ENCODE results near the gene MYRF. TPM values are rescaled to one million over a fixed set of nuclear protein-coding genes. Genes with fewer than 3 reads are reported as not detected.

The MYRF gene
- total RNA-seq, 1 donor from 2014 or later: not detected

GRCh38 chr11:61768376-61769076, 16.1 kb downstream of the MYRF start:
- Histone ChIP-seq H3K36me3 (no peaks in the 10 kb centered on the region), H3K4me3 (no peak overlapping the region), H3K27ac (no peak overlapping the region), H3K27me3 (no peaks in the 10 kb centered on the region), H3K4me1 (no peaks in the 10 kb centered on the region), H3K9me3 (no peaks in the 10 kb centered on the region)
- intact Hi-C loops (cut with DNase I): no loop called here
- no peak for DNase-seq (ENCODE audit: low spot score in 2 of 2)
- TF ChIP-seq CTCF (IDR thresholded peaks at IDR 0.05): no peak

- intact Hi-C loops (cut with DNase I): no loop called here
- no peaks in the 10 kb centered on the region for H3K36me3 ChIP-seq
Measured at GRCh38 chr11:61769169-61769920, 16.9 kb downstream of the MYRF start.

GRCh38 chr11:61769946-61770683, 17.7 kb downstream of the MYRF start:
- no peak for TF ChIP-seq CTCF (IDR thresholded peaks at IDR 0.05)
- Histone ChIP-seq H3K27ac (no peak overlapping the region), H3K4me1 (no peaks in the 10 kb centered on the region), H3K27me3 (no peaks in the 10 kb centered on the region), H3K9me3 (no peaks in the 10 kb centered on the region), H3K36me3 (no peaks in the 10 kb centered on the region), H3K4me3 (no peak overlapping the region)
- intact Hi-C loops (cut with DNase I): no loop called here
- no peak for DNase-seq (ENCODE audit: low spot score in 2 of 2)

More at GRCh38 chr11:61769169-61769920, 16.9 kb downstream of the MYRF start:
- Histone ChIP-seq H3K4me1 (no peaks in the 10 kb centered on the region), H3K9me3 (no peaks in the 10 kb centered on the region), H3K27ac (no peak overlapping the region), H3K27me3 (no peaks in the 10 kb centered on the region), H3K4me3 (no peak overlapping the region)
- no peak for DNase-seq (ENCODE audit: low spot score in 2 of 2)
- TF ChIP-seq CTCF (IDR thresholded peaks at IDR 0.05): no peak

- intact Hi-C loops (cut with DNase I): no loop called here
- Histone ChIP-seq H3K9me3 (no peaks in the 10 kb centered on the region), H3K4me3 (no peak overlapping the region), H3K4me1 (no peaks in the 10 kb centered on the region), H3K27me3 (no peaks in the 10 kb centered on the region), H3K36me3 (no peaks in the 10 kb centered on the region), H3K27ac (no peak overlapping the region)
- no peak for TF ChIP-seq CTCF (IDR thresholded peaks at IDR 0.05)
- no peak for DNase-seq (ENCODE audit: low spot score in 2 of 2)
Measured at GRCh38 chr11:61771195-61771894, 18.9 kb downstream of the MYRF start.

- H3K4me1 ChIP-seq: no peaks in the 10 kb centered on the region
- H3K9me3 ChIP-seq: no peaks in the 10 kb centered on the region
- H3K27me3 ChIP-seq: no peaks in the 10 kb centered on the region
- H3K36me3 ChIP-seq: no peaks in the 10 kb centered on the region
- TF ChIP-seq CTCF (IDR thresholded peaks at IDR 0.05): no peak
- no peak overlapping the region for H3K27ac ChIP-seq
- DNase-seq (ENCODE audit: low spot score in 2 of 2): no peak
- intact Hi-C loops (cut with DNase I): no loop called here
- H3K4me3 ChIP-seq: no peak overlapping the region
Measured at GRCh38 chr11:61771985-61772455, 19.6 kb downstream of the MYRF start.

All from ascending aorta (tissue), 2 donors.